PC-3 (cell line): ENCODE data around the gene FOXL1. TPM values are rescaled to one million over a fixed set of nuclear protein-coding genes. Genes with fewer than 3 reads are reported as not detected.

Experiments used
- ATAC-seq: fragments of 200-7000 bp; cut with Tn5 transposase; 2 replicates; pipeline ENCODE4 v1.9.1; 2020; ENCODE audit warnings: mild to moderate bottlenecking, moderate library complexity
- BruUV-seq: library from RNA; stranded (reverse); fragments of 400-500 nt; replicated peaks from 2 replicates; lab custom pipeline; 2021; lab: Mats Ljungman, UMichigan
- CTCF ChIA-PET: fragments of 300-600 bp; sonication (Branson Sonifier 250); formaldehyde crosslinking; loops from one replicate; lab custom pipeline; 2022; ENCODE audit warnings: antibody characterized with exemption; lab: Charles Lee
- POLR2A ChIA-PET: fragments of 300-600 bp; sonication (Branson Sonifier 250); formaldehyde crosslinking; loops from one replicate; lab custom pipeline; 2022; ENCODE audit warnings: antibody characterized with exemption; ENCODE audit not compliant: unreplicated experiment; lab: Charles Lee
- DNase-seq: peaks from one replicate; pipeline ENCODE4 v3.0.0-alpha.2; 2015
- H2AFZ ChIP-seq: fragments of 300-600 bp; sonication (generic); 2 replicates; pipeline ENCODE4 v1.6.0; 2016; ENCODE audit warnings: antibody characterized with exemption, low read length
- H3F3A ChIP-seq: fragments of 300-600 bp; sonication (generic); one replicate; pipeline ENCODE4 v1.6.0; 2017; ENCODE audit warnings: antibody characterized with exemption, low read length, control low read depth, mild to moderate bottlenecking; ENCODE audit not compliant: unreplicated experiment
- H3K27ac ChIP-seq: fragments of 300-600 bp; sonication (generic); 2 replicates; pipeline ENCODE4 v1.5.1; 2016; ENCODE audit warnings: mild to moderate bottlenecking, low read length
- H3K27me3 ChIP-seq: fragments of 300-600 bp; sonication (generic); 2 replicates; pipeline ENCODE4 v1.6.1; 2016; ENCODE audit warnings: low read length, mixed read lengths
- H3K36me3 ChIP-seq: fragments of 300-600 bp; sonication (generic); 2 replicates; pipeline ENCODE4 v1.6.1; 2016; ENCODE audit warnings: low read depth, mixed run types, low read length, mixed read lengths
- H3K4me1 ChIP-seq: fragments of 300-600 bp; sonication (generic); 2 replicates; pipeline ENCODE4 v1.5.1; 2016; ENCODE audit warnings: low read length; ENCODE audit not compliant: insufficient read depth
- H3K4me2 ChIP-seq: fragments of 300-600 bp; sonication (generic); 2 replicates; pipeline ENCODE4 v1.6.0; 2016; ENCODE audit warnings: low read length
- H3K4me3 ChIP-seq: fragments of 300-600 bp; sonication (generic); 2 replicates; pipeline ENCODE4 v1.5.1; 2016; ENCODE audit warnings: mild to moderate bottlenecking, low read length, mixed read lengths
- H3K79me2 ChIP-seq: fragments of 300-600 bp; sonication (generic); 2 replicates; pipeline ENCODE4 v1.6.1; 2017; ENCODE audit warnings: low read length, mixed read lengths
- H3K9ac ChIP-seq: fragments of 300-600 bp; sonication (generic); 2 replicates; pipeline ENCODE4 v1.6.0; 2016; ENCODE audit warnings: mild to moderate bottlenecking, low read length
- H3K9me2 ChIP-seq: fragments of 300-600 bp; sonication (generic); replicated peaks from 2 replicates; pipeline ENCODE4 v1.6.1; 2016; ENCODE audit warnings: mixed run types, low read length, mixed read lengths
- H3K9me3 ChIP-seq: fragments of 300-600 bp; sonication (generic); 2 replicates; pipeline ENCODE4 v1.6.1; 2016; ENCODE audit warnings: low read length, mixed read lengths
- H4K20me1 ChIP-seq: fragments of 300-600 bp; sonication (generic); 2 replicates; pipeline ENCODE4 v1.6.1; 2016; ENCODE audit warnings: low read length, mixed read lengths
- CTCF ChIP-seq: fragments of 300-600 bp; sonication (generic); conservative IDR thresholded peaks from 2 replicates; pipeline ENCODE4 v1.5.1; 2017; ENCODE audit warnings: antibody characterized with exemption, low read depth, mild to moderate bottlenecking, low read length
- EZH2 ChIP-seq: fragments of 300-600 bp; sonication (generic); IDR thresholded peaks from one replicate; pipeline ENCODE4 v1.6.1; 2017; ENCODE audit warnings: antibody characterized with exemption, mild to moderate bottlenecking, low read length; ENCODE audit not compliant: unreplicated experiment
- EZH2phosphoT487 ChIP-seq: fragments of 300-600 bp; sonication (generic); IDR thresholded peaks from 2 replicates; pipeline ENCODE4 v1.6.1; 2018; ENCODE audit warnings: mild to moderate bottlenecking, antibody characterized with exemption, low read length, borderline replicate concordance
- intact Hi-C: fragments of 100-400 bp; cut with micrococcal nuclease; formaldehyde crosslinking; loops from 2 replicates; pipeline ENCODE4 v1.9.0; 2023
- total RNA-seq: library from RNA; depleted of rRNA; stranded (reverse); fragments of >200 nt; gene quantifications from 2 replicates; pipeline ENCODE4 v1.2.3, GENCODE V29; 2014

FOXL1 gene
- total RNA-seq, 1 experiment from 2014 or later, result 8.1 TPM

GRCh38 chr16:86580791-86581170, 2.4 kb downstream of the FOXL1 start:
- Histone ChIP-seq H3K4me1 (peaks cover 29% of the 10 kb centered on the region), H3K4me2 (no peak overlapping the region), H3K36me3 (no peaks in the 10 kb centered on the region), H3K79me2 (peaks cover 21% of the 10 kb centered on the region), H3F3A (peaks cover 2% of the 10 kb centered on the region), H3K9me2 (no peaks in the 10 kb centered on the region), H4K20me1 (no peaks in the 10 kb centered on the region), H3K4me3 (no peak overlapping the region), H3K27ac (no peak overlapping the region), H3K9ac (no peak overlapping the region), H2AFZ (no peak overlapping the region), H3K27me3 (no peaks in the 10 kb centered on the region), H3K9me3 (no peaks in the 10 kb centered on the region)
- TF ChIP-seq EZH2 (no peak), EZH2phosphoT487 (no peak), CTCF (no peak)
- no TSS peak for BruUV-seq
- DNase-seq (no peak), ATAC-seq (no peak)
- POLR2A ChIA-PET, result no interaction called here
- CTCF ChIA-PET, result interaction anchor here (0.6 to 0.7 kb wide), 2 partner anchors 16 to 229 kb away, joined by 3 to 6 read pairs; no protein-coding TSS in a partner anchor
- intact Hi-C loops, result no loop called here

DNA sequence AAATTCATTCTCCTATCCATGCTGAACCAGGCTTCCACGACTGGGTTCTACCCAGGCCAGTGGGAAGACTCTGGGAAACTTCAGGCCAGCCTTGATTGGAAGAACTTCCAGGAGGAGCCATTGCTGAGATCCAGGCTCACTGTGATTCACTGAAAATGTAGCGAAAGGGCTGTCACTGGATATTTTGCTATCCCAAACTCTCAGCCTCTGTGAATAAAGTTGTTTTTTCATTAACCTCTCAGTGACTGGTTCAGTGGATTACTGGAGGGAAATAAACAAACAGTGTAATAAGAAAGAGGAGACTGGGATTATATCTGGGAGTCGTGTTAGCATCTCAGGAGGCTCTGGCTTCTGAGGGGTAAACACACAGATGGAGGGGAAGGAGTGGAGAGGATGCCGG, 3.1 kb downstream of the FOXL1 start:
- Histone ChIP-seq H3K36me3 (no peaks in the 10 kb centered on the region), H2AFZ (no peak overlapping the region), H3K4me2 (no peak overlapping the region), H3K4me1 (peaks cover 36% of the 10 kb centered on the region), H4K20me1 (no peaks in the 10 kb centered on the region), H3K9ac (no peak overlapping the region), H3K9me2 (no peaks in the 10 kb centered on the region), H3K9me3 (no peaks in the 10 kb centered on the region), H3K27ac (no peak overlapping the region), H3K27me3 (no peaks in the 10 kb centered on the region), H3K4me3 (no peak overlapping the region), H3F3A (peaks cover 5% of the 10 kb centered on the region), H3K79me2 (peaks cover 17% of the 10 kb centered on the region)
- ChIA-PET CTCF (interaction anchor here (0.6 kb wide), 1 partner anchor 228 kb away, joined by 3 read pairs; no protein-coding TSS in a partner anchor), POLR2A (no interaction called here)
- no peak for TF ChIP-seq EZH2phosphoT487
- TF ChIP-seq CTCF, result no peak
- TF ChIP-seq EZH2, result no peak
- no TSS peak for BruUV-seq
- intact Hi-C loops, result no loop called here
- ATAC-seq (no peak), DNase-seq (no peak)

DNA sequence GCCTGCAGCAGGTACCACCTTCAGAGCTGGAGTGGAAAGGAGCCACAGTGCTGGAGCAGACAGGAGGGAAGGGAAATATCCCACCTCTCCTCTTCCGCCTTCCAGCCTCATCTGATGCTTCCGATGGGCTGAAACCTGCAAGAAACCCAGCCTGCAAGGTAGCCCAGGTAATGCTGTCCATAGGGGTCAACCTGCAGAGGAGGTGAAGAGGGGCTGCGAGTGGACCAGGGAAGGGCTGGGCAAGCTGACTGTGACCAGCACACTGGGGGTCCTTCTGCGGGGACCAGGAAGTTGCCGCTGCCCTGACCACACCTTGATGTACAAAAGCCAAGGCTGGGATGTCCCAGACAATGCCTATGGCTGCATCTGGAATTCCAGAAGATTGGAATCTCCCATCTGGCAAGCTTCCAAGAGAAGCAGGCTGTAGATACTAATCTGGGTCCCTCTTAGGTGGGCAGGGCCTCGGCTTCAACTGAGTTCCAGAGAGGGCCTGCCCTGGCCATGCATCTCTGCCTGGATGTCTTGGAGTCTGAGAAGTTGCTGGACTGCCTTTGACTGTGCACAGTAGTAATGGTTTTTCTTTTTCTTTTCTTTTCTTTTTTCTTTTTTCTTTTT, 5.8 kb downstream of the FOXL1 start:
- ATAC-seq (no peak), DNase-seq (peak; percentile 19)
- Histone ChIP-seq H3K4me3 (no peak overlapping the region), H3K36me3 (no peaks in the 10 kb centered on the region), H3F3A (peaks cover 5% of the 10 kb centered on the region), H3K27ac (peak overlapping the region; percentile 98), H3K9ac (peak overlapping the region; percentile 56; the same call in 1 of the 2 replicates), H3K79me2 (no peaks in the 10 kb centered on the region), H3K9me2 (no peaks in the 10 kb centered on the region), H3K27me3 (no peaks in the 10 kb centered on the region), H3K4me1 (peaks cover 32% of the 10 kb centered on the region), H3K9me3 (no peaks in the 10 kb centered on the region), H4K20me1 (no peaks in the 10 kb centered on the region), H2AFZ (no peak overlapping the region), H3K4me2 (no peak overlapping the region)
- no TSS peak for BruUV-seq
- POLR2A ChIA-PET, result no interaction called here
- CTCF ChIA-PET, result no interaction called here
- TF ChIP-seq EZH2phosphoT487, result no peak
- no peak for TF ChIP-seq CTCF
- TF ChIP-seq EZH2, result no peak
- intact Hi-C loops, result no loop called here
